Thyroid gland (tissue), 4 donors: ENCODE data around the gene ZNF593.

ENCODE experiments used
- CTCF ChIP-seq, 6 experiments: fragments of 200-600 bp in 3 of 6; fragments of 450-650 bp in 3 of 6; sonication (generic) in 3 of 6; IDR thresholded peaks; one replicate each; pipeline ENCODE4 v1.5.1; 2016 to 2019; ENCODE audit warnings: antibody characterized with exemption in 6 of 6, mild to moderate bottlenecking in 2 of 6, inconsistent platforms in 1 of 6, moderate library complexity in 1 of 6
- POLR2A ChIP-seq, 2 donors: fragments of 450-650 bp; IDR thresholded peaks; one replicate each; pipeline ENCODE4 v1.6.1; 2017; ENCODE audit warnings: antibody characterized with exemption in 2 of 2, mild to moderate bottlenecking in 2 of 2, moderate library complexity in 1 of 2

DNA sequence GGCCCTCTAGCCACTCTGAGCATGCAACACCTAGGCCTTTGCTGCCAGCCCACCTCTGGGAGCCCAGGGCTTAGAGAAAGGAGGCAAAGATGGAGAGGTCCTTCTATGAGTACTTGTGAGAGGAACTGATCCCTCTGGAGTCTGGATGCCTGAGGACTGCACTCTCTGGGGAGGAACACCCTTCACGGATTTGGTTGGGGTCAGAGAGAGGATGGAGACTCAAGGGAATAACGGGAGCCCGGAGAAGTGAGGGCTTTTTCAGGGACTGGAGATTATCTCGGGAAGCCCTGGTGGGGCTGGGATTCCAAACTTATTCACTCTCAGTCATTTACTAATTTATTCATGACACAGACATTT is 532 bp upstream of the ZNF593 start:
- TF ChIP-seq POLR2A (IDR thresholded peaks at IDR 0.05), result no peak
- no peak for TF ChIP-seq CTCF (IDR thresholded peaks at IDR 0.05)
